ENCODE results near the gene MICB.
"Not testable (repeated sequence)": the region's sequence is repeated elsewhere in the genome, so short reads cannot be mapped to it uniquely, and the experiment has no call there.

MICB gene

GRCh38 chr6:31474871-31475286 is 23.1 kb upstream of the MICB start:
- no peak for DNase-seq (ENCODE audit: low spot score)

- DNase-seq (ENCODE audit: low spot score), result no peak
These were observed 21.3 kb upstream of the MICB start for GRCh38 chr6:31476515-31477139.

GRCh38 chr6:31477521-31477920 is 20.4 kb upstream of the MICB start:
- DNase-seq (ENCODE audit: low spot score), result no peak

- DNase-seq (ENCODE audit: low spot score), result no peak
These were observed 19.6 kb upstream of the MICB start for GRCh38 chr6:31478186-31478950.

GRCh38 chr6:31479151-31479932 is 18.6 kb upstream of the MICB start:
- DNase-seq (ENCODE audit: low spot score), result no peak

GRCh38 chr6:31479933-31480535 is 17.9 kb upstream of the MICB start:
- DNase-seq (ENCODE audit: low spot score), result no peak

GRCh38 chr6:31480574-31480973 is 17.4 kb upstream of the MICB start:
- no peak for DNase-seq (ENCODE audit: low spot score)

GRCh38 chr6:31483392-31483791 is 14.6 kb upstream of the MICB start:
- DNase-seq (ENCODE audit: low spot score), result no peak

GRCh38 chr6:31485055-31485454 is 12.9 kb upstream of the MICB start:
- no peak for DNase-seq (ENCODE audit: low spot score)

GRCh38 chr6:31486065-31486837 is 11.7 kb upstream of the MICB start:
- DNase-seq (ENCODE audit: low spot score), result not testable (repeated sequence)

- DNase-seq (ENCODE audit: low spot score), result not testable (repeated sequence)
These were observed 10.3 kb upstream of the MICB start for GRCh38 chr6:31487674-31488073.

- DNase-seq (ENCODE audit: low spot score), result no peak
These were observed 8.9 kb upstream of the MICB start for GRCh38 chr6:31489086-31489485.

GRCh38 chr6:31490115-31490873 is 7.7 kb upstream of the MICB start:
- no peak for DNase-seq (ENCODE audit: low spot score)

GRCh38 chr6:31493550-31493874 is 4.4 kb upstream of the MICB start:
- DNase-seq (ENCODE audit: low spot score), result not testable (repeated sequence)

GRCh38 chr6:31493875-31494694 is 3.9 kb upstream of the MICB start:
- peak; percentile 90 for DNase-seq (ENCODE audit: low spot score)

- DNase-seq (ENCODE audit: low spot score), result peak; percentile 69
These were observed 2.4 kb upstream of the MICB start for GRCh38 chr6:31495580-31495979.

GRCh38 chr6:31496826-31497225 is 1.1 kb upstream of the MICB start:
- not testable (repeated sequence) for DNase-seq (ENCODE audit: low spot score)

- DNase-seq (ENCODE audit: low spot score), result peak; percentile 49
These were observed 803 bp downstream of the MICB start for GRCh38 chr6:31498748-31499147.

GRCh38 chr6:31499648-31500047 is 1.7 kb downstream of the MICB start:
- not testable (repeated sequence) for DNase-seq (ENCODE audit: low spot score)

GRCh38 chr6:31502586-31502985 is 4.6 kb downstream of the MICB start:
- no peak for DNase-seq (ENCODE audit: low spot score)

Measured in RKO (cell line).